Stimulated activated CD8-positive, alpha-beta memory T cell treated with anti-CD3 and anti-CD28 coated beads, Interleukin-7, amount 100 ng/mL, for 48 hours (primary cell): Measurements from ENCODE around the gene SLC26A6.

Experiments used
- DNase-seq, 2 donors: peaks; one replicate each; pipeline ENCODE4 v3.0.0-alpha.2; 2020; ENCODE audit warnings: low read depth in 1 of 2; ENCODE audit errors: extremely low read depth in 1 of 2

SLC26A6 gene

DNA sequence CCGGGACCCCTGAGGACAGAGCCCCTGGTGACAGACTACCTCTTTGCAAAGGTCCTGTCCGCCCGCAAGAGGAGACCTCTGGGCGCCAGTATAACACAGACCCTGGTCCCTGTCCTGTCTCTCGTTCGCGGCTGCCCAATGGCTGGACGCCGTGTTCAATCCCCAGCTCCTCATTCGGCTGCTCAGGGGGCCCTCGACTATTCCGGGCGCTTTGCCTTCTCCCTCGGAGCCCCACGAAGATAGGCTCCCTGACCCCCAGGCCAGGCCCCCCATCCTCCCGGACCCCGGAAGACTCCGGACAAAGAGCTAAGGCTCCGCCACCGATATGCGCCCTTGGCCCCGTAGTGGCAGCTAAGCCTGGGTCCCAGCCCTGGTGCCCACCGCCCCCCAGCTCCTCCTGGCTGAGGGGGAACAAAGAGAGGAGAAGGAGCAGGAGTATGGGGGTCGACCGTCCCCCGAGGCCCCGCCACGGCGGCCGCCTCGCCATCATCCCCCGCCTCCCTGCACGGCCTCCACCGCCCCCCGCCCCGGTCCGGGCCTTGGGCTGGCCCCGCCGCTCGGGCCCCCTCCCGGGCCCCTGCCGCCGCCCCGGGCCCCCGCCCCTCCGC, 27.0 kb upstream of the SLC26A6 start:
- no peak for DNase-seq

DNA sequence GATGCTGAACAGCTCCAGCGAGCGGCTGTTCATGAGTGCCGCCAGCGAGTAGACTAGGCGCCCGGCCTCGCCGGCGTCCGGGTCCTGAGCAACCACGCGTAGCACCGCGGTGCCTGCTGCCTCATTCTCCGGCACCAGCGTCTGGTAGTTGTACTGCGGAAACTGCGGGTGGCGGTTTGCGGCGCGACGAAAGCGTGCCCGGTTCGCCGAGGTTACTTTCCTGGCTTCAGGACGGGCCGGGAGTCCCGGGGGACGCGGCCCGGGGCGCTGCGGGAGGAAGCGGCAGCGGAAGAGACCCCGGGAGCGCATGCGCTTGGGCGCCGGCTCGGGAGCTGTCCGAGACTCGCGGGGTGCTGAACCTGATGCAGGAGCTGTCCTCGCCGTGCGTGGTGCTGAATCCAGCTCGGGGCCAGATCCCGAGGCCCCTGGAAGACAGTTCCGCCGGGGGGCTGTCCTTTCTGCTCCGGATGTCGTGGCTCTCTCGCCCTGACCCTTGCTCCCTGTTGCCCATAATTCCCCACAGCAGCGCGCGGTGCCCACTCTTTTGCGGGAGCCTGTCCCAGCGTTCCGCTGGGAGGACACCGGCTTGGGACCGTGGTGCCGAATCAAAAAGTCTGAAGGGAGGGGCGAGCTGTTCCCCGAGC, 26.4 kb upstream of the SLC26A6 start:
- peak; percentile 46 to 51 for DNase-seq

DNA sequence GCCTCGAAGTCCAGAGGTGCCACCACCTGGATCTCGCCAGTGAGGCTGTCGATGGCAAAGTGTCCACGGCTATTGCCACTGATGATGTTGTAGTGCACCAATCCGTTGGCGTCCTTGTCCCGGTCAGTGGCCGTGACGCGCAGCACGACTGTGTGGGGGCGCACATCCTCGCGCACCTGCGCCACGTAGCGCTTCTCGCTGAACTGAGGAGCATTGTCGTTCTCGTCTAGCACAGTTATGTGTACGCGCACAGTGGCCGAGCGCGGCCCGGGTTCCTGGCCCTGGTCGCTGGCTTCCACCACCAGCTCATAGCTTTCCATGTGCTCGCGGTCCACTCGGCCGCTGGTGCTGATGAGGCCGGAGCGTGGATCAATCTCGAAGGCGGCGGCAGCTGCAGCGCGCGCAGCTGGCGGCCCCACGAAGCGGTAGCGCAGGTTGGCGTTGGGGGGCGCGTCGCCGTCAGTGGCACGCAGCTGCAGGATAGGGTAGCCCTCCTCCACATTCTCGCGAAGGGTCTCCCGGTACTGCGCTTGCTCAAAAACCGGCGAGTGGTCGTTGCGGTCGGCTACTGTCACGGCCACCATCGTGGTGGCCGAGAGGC, 25.6 kb upstream of the SLC26A6 start:
- DNase-seq = no peak

DNA sequence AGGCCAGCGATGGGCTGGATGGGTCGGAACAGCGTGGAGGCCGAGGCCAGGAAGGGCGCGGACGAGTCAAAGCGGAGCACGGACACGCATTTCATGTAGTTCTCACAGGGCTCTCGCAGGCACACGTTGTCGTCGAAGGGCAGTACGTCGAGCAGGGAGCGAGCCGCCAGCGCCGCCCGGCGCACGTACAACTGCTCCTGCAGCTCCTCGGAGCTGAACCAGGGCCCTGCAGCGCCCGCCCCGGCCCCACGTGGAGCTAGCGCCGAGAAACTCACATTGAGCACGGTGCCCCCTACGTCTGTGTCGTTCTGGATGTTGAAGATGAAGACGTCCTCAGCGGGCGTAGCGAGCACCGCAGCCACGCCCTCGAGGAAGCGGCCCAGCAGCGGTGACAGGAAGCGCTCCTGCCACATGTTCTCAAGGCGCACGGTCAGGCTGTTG, 21.6 kb upstream of the SLC26A6 start:
- DNase-seq = no peak

DNA sequence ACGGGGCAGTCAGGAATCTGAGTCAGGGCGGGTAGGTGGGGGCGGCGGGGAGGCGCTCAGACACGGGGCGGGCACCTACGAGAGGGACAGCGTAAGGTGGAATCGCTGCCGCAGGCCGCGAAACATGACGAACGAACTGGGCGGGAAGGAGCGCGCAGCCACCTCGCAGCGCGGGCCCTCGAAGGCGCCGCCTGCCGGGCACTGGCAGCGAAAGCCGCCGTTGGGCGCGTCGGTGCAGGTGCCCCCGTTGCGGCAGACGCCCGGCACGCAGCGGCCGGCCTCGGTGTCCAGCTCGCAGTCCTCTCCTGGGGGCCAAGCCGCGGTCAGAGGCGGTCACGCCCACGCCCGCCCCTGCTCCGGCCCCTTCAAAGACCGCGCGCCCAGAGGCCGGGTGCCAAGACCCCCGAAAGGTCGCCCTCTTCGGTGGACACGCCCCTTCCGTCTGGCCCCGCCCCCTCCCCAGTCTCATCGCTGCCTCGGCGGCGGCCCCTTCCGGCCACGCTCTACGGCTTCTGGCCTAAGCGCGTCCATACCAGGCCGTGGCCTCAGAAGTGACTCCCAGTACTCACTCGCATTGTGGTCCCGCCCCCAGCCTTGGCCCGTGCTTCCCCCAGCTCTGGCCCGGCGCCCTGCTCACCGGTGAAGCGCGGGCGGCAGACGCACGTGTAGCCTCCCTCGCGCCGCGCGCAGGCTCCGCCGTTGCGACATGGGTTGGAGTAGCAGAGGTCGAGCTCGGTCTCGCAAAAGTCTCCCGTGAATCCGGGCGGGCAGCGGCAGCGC, 21.0 kb upstream of the SLC26A6 start:
- peak; percentile 71 to 82 for DNase-seq

DNA sequence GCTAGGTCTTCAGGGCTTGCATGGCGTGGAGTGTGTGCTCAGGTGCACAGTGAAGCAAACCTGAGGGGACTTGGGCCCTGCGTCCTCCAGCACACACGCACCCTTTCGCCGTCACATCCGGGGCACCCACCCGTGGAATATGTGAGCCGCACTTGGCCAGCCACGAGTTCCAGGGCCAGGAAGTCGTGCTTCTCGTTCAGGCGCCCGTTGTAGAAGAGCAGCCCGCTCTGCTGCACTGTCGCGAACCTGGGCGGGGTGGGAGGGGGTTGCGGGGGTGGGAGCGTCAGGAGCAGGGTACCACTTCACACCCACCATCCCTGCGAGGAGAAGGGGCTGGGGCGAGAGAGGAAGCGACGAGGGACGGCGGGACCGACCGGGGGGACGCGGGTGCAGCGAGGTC, 20.3 kb upstream of the SLC26A6 start:
- peak; percentile 20 to 48 for DNase-seq

DNA sequence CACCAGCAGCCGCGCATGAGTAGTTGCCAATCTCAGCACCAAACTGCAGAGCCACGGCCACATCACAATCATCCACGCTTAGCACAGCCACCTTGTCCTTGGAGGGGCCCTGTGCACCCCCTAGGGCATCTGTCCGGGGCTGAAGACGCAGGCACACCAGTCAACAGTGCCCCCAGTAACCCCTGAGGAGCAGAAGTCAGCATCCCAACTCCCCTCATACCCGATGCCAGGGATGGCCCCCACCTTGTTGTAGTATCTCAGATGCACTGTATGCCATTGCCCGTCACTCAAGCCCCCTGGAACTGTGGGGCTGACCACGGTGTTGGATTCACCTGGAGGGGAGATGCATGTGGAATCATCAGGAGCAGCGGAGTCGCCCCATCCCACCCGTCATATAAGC, 19.8 kb upstream of the SLC26A6 start:
- DNase-seq = no peak

DNA sequence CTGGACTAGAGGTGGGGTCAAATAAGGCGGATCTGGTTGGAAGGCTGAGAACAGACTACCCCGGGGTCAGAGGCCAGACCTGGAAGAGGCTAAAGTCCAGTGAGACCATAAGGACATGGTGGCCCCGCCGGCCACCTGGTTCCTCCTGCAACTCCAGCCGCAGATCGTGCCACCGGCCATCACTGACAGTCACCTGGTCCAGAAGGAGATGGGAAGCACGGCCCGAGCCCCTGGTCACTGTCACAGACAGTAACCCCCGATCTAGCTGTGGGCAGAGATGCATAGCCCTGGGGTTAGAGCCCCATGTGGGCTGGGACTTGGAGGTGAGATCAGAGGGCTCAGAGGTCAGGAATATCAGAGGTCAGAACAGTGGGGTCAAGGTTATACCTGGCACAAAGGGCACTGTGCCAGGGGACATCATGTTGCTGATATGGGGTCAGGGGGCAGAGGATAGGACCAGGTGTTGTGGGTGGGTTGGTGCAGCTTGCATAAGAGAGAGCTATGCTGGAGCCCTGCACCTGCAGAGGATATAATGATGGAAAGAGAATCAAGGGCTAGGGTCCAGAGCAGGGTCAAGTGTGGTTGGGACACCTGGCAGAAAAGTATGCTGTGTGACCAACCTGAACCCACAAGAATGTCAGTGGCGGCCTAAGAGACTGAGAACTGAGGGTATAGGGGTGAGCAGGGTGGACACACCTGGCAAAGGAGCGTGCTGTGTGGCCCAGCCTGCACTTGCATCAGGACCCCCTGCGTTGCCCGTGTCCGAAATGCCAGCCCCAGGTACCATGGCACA, 17.9 kb upstream of the SLC26A6 start:
- no peak for DNase-seq

DNA sequence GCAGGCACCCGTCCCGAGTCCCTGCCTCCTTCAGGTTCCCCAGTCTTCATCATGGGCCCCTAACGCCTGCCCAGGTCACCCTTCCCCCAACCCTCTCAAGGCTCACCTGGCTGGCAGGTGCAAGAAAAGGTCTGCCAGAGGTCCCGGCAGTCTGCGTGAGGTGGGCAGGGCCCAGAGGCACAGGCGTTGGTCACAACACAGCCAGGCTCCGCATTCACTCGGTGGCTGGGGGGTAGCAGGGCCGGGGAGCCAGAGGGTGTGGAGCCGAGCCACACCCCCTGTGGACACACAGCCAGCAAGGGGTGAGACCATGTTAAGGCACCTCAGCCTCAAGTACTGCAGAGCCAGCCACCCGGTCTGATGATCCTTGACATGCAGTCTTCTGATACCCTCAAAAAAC, 16.5 kb upstream of the SLC26A6 start:
- DNase-seq = no peak

DNA sequence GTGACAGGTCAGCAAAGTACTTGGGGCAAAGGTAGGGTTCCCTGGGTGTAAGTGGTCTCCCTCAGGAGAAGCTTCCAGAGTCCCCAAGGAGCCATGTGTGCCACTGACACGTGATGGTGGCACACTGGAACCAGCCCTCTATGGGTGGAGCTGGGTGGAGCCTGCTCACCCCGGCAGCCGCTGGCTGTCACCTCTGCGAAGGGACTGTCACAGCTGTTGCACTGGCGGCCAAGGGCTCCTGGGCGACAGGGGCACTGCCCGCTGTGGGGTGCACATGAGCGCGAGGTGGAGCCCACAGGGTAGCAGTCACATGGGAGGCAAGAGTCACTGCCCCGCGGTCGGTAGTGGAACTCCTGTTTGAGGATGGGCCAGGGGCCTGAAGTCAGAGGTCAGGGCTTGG, 15.5 kb upstream of the SLC26A6 start:
- no peak for DNase-seq

DNA sequence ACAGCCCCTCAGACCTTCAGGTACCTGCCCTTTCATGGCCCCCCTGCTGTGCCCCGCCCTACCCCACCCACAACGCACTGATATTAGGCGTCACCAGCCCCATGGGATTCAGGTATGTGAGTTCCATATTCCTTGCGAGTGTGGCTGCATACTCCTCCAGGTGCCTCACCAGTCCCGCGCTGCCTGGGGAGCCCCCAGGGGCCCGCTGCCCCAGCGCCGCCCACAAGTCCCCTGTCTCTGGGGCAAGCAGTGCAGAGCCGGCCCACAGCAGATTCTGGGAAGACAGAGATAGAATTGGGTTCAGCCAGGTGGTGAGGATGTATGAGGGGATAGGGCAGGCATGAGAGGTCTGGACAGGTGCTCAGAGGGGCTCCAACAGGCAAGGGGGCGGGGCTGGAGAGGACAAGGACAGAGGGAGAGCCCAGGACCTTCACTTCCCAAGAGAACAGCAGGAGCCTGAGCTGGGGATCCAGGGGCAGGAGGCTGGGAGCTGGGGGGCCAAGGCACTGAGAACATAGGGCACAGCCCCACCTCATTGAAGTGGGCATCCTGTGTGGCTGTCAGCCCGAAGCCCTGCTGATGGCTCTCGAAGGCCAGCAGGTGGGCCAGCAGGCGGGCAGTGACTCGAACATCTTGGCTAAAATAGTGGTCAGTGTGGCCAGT, 13.1 kb upstream of the SLC26A6 start:
- DNase-seq = no peak

DNA sequence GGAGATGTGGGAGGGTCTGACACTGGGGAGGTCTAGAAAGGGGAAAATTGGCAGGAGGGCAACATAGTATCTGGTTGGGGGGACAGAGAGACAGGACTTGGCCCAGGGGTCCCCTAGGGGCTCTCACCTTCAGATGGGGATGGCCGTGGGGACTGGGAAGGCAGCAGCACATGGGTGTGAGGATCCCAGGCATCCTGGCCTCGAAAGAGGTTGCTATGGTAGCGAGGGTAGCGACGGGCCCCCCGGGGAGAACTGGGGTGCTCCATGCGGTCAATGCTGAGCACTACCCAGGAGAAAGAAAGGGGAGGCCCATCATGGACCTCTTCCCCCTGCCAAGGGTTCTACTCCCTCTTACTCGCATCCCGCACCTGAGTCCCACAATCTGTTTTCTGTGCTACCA, 12.5 kb upstream of the SLC26A6 start:
- DNase-seq = no peak

DNA sequence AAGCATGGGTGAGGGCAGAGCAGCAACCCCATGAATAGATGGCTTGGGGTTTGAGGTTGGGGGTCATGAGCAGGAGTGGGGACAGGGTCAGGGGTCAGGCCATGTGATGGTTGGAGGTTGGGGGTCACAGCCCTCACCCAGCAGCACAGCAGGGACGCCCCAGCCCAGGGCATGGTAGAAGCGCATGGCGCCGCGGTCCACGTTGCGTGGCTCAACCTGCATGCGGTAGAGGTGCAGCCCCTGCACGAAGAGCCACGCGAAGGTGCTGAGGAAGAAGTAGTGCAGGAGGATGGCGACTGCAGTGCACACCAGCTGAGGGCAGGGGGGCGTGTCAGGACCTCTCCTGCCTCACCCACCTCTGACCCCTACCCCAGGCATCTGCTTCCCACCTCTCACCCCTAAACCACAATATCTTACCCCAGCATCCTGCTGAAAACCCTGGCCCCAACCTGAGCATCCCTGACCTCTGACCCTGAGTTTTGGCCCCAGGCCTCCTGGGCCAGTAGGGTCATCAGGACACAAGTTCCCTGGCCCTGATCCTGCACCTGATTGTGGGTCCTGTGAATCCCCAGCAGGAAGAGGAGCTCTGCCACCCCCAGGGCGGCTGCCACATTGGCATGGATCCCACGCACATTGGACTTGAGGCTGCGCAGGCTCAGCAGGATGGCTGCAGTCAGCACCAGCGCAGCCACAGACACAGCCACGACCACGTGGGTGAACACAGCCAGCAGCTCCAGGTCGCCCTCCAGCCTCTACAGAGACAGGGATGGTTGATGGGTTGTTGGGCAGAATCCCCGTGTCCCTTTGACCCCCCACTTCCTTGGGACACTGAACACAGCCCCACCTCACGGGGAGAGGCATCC, 9.9 kb upstream of the SLC26A6 start:
- no peak for DNase-seq

DNA sequence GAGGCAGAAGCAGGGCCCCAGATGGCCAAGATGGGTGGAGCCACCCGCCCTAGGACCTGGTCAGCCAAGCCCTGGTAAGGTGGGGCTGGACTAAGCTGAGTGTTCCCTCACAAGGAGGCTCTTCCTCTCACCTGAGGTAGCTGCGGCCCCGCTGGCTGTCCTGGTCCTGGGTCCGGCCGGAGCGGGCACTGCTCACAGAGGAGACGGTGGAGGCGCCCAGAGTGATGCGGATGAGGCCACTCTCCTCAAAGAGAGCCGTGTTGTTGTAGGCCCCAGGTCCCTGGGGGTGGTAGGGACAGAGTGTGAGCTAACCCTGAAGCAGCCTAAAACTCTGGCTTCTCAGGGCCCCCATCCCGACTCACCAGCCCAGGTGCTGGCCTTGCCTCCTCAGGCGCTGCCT, 7.3 kb upstream of the SLC26A6 start:
- no peak for DNase-seq

DNA sequence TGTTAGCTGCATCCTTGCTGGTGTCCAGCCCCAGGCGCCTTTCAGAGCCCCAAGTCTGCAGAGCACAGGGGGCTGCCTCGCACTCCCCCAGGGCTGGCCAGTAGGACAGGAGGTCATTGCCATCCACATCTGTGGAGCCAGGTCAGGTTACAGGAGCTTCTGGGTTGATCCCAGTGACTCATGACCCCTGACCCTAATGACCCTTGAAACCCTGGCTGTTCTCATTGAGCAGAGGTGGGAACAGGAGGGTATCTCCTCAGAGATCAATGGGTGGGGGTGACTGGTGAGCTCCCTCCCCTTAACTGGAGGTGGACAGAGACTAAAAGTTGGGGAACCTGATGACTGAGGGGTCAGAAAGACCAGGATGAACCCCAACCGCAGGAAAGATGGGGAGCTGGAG, 6.1 kb upstream of the SLC26A6 start:
- no peak for DNase-seq

DNA sequence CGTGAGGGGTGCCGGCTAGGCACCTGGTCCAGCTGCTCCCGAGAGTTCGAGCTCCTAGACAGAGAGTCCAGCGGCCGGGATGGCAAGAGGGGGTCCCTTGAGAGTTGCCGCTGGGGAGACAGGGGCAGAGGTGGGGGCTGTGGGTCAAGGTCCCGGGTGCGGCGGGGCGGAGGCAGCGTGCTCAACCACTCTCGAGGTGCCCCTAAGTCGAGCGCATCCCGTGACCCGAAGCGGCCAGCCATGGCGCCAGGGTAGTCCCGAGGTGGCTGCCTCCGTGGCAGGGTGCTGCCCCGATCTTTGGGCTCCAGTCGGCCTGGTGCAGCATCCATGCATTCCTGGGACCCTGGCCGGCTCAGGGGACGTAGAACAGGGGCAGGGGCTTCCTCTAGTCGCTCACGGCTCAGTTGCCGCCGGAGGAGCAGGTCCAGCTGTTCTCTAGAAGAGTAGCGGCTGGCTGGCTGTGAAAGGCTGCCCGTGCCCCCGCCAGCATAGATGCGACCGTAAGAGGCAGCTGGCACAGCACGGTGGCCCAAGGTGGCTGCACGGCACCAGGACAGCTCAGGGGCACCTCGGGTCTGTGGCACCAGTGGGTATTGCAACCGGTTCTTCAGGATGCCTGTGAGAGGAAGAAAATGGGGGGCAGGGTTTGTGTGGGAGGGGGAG, 4.8 kb upstream of the SLC26A6 start:
- DNase-seq = no peak

DNA sequence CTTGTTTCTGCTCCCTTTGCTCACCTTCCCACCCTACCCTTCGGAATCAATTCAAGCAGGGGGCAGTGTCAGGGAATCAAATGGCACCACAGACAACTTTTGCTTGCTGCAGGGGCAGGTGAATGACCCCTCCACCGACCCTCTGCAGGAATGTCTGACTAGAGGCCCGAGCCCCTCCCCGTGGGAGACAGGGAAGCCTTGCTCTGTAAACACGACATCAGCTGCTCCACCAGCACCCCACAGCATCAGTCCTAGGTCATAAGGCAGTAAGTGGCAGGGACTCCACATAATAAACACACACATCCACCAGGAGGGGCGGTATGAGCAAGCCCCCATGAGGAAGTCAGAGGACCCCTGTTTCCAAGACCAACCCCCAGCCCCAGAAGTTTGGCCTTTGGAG, 2.0 kb upstream of the SLC26A6 start:
- no peak for DNase-seq

DNA sequence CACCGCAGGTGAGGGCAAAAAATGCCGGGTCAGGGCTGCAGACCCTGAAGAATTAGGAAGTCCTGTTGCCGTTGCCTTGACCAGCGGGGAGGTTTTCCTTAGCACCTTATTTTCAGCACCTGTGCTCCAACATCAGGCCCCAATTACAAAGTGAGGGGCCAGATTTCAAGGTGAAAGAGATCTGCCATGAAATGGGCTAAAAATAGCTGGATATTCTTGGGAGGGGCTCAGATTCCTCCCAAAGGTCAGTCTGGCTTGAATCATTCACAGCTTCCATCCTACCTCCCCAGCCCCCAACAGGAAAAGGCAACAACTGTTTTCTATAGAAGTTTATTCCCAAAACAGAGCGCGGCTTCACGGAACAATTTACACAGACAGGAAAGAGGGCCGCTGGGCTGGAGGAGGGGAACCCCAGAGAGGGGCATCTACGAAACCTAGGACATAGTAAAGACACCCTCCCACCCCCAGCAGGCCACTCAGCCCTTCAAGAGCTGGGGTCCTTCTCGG, 941 bp upstream of the SLC26A6 start:
- no peak for DNase-seq
